Fibroblast of peridontal ligament (primary cell): Measurements from ENCODE around the gene TBC1D22A.

Experiments
- DNase-seq: peaks from one replicate; pipeline ENCODE4 v3.0.0-alpha.2; 2010; ENCODE audit errors: extremely low read depth

The TBC1D22A gene

DNA sequence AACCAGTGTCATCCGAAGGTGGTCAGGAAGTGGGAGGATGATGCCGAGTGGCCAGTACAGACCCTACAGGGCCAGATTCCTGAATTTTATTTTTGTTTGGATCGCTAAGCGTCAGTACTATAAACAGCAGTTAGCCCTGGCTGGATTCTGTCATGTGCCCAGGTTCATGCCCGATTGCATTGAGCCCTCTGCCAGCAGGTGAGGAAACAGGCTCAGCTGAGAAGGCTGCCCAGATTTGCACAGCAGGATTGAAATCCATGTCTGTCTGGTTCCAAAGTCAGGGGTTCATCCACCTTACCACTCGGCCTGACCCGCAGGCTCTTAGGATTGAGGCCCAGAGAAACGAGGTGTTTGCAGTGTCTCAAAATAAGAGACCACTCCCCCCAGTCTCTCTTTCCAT is 9.1 kb upstream of the TBC1D22A start:
- no peak for DNase-seq

DNA sequence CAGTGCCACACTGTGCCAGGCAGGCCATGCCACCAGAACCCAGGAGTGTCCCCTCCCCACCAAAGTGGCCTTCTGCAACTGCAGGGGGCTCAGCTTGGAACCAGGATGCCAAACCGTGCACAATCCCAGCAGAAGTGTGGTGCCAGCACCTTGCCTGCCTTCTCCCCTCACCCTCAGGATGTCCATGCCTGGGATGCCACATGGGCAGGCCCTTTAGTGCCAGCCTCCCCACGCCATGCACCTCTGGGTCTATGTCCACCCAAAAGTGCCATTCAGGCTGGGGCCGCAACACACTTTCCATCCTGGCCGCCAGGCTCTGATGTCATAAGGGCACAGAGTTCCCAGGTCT is 8.7 kb upstream of the TBC1D22A start:
- DNase-seq: no peak

DNA sequence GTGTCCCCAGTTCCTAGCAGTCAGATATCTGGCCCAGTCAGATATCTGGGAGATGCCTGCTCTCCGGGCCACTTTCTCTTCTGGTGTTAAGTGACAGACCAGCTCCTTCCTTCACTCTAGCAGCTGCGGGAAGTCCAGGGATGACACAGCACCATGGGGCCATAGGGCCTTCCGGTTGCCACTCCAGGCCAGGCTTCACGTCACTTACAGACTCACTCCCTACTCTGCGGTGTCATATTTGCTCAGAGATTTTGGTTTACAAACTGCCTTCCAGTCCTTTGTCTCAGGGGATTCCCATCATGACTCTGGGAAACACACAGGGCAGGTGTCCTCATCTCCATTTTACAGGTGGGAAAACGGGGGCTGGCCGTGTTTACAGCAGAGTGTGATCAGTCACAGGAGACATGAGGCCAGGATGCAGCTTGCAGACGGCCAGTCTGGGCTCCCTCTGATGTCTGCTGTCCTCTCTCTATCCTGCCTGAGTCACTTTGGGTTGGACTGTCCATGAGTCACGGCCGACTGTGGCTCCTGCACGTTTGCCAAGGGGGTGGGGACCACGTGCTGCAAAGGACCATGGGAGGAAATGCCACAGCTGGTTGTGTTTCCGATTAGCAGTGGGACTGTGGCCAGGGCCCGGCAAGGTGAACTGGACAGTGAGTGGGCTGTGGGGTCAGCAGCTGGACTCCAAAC is 8.2 kb upstream of the TBC1D22A start:
- DNase-seq: peak; percentile 93

DNA sequence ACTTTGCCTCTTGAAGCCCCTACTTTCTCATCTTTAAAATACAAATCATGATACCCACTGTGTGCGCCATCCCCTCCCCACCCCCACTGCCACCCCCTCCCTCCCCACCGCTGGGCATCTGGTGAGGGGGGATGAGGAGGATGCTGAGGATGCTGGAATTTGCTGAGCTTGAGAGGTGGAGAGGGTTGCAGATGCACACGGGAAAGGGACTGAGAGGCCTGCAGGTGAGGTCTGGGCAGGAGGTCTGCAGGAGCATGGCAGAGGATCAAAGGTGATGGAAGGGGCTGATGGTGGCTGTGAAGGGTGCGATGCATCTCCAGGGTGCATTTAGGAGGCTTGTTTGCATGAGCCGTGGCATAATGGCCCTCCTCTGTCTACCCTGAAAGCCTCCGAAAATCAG is 7.6 kb upstream of the TBC1D22A start:
- DNase-seq: no peak

DNA sequence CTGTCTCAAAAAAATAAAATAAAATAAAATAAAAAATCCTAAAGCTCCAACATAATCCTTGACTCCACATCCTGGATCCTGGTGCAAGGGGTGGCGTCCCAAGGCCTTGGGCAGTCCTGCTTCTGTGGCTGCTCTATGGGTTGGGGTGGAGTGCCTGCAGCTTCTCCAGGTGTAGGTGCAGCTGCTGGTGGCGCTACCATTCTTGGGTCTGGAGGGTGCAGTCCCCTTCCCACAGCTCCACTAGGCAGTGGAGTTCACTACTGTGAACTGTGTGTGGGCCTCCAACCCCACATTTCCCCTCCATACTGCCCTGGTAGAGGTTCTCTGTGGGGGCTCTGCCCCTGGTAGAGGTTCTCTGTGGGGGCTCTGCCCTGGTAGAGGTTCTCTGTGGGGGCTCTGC is 6.9 kb upstream of the TBC1D22A start:
- DNase-seq: no peak

DNA sequence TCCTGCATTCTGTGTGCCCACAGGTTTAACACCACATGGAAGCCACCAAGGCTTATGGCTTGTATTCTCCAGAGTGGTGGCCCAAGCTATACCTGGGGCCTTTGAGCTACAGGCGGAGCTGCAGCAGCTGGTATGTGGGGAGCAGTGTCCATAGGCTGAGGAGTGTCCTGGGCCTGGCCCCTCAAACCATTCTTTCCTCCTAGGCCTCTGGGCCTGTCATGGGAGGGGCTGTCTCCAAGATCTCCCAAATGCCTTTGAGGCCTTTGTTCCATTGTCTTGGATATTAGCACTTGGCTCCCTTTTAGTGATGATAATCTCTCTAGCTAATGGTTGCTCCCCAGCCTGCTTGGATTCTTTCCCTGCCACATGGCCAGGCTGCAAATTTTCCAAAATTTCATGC is 6.4 kb upstream of the TBC1D22A start:
- no peak for DNase-seq

DNA sequence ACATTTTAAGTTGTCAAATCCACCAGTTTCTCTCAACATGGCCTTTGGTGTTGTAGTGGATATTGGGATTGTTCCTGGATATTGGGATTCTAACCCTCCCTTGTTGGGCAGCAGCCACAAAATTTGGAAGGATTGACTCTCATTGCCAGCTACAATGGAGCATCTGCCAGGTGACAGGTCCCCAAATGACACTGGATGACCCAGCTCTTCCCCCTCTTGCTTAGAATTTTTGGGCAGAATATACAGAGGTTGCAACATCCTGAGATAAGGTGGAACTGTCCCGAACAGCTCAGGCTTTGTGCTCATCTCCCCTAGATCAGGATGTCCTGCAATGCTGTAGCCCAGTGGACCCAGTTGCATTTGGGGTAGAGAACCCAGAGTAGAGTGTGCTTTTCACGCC is 5.3 kb upstream of the TBC1D22A start:
- DNase-seq: no peak

DNA sequence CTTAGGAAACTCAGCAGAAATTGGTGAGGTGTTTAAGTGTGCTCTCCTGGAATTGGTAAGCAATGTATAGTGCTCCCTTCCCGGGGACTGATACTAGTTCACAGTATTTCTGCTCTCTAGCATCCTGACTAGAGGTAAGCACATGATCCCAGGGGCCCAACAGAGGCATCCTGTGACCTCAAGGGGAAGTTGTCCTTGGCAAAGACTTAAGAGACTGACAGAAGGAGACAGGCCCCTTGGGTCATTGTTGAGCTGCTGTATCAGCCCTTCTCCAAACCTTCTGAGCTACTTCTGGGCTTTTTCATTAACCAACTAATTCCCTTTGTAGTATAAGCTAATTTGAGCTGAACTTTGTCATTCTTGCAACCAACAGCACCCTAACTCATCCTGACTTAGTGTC is 4.3 kb upstream of the TBC1D22A start:
- no peak for DNase-seq

DNA sequence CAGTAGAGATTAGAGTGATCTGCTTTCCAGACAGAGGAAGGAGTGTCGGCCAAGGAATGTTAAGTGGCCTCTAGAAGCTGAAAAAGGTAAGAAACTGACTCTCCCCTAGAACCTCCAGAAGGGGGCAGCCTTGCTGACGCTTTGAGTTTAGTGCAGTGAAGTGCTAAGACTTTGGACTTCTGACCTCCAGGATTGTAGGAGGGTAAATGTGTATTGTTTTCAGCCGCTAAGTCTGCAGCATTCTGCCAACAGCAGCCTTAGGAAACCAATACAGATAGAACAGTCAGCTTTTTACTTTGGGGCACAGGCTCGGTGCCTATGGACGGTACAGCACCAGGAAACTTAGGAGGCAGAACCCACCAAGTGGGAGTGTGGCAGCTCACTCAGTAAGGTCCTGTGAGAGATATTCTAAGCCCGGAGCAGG is 3.6 kb upstream of the TBC1D22A start:
- DNase-seq: peak; percentile 71

DNA sequence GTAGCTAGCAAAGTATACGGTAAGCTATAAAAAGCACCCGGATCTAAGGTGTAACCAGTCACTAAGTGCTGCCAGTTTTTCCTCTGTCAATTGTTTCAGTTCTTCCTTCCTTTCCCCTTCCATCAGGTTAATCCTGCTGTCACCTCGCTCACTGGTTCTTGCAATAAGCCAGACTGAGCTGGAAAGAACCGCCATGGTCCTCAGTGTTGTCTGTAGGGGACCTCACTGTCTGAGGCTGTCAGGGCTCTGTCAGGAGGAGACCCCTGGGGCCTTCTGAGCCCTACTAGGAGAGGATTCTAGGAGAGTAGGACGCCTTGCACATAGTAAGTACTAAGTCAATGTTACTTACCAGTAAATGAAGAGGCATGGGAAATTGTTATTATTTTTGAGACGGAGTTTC is 1.4 kb upstream of the TBC1D22A start:
- DNase-seq: no peak

DNA sequence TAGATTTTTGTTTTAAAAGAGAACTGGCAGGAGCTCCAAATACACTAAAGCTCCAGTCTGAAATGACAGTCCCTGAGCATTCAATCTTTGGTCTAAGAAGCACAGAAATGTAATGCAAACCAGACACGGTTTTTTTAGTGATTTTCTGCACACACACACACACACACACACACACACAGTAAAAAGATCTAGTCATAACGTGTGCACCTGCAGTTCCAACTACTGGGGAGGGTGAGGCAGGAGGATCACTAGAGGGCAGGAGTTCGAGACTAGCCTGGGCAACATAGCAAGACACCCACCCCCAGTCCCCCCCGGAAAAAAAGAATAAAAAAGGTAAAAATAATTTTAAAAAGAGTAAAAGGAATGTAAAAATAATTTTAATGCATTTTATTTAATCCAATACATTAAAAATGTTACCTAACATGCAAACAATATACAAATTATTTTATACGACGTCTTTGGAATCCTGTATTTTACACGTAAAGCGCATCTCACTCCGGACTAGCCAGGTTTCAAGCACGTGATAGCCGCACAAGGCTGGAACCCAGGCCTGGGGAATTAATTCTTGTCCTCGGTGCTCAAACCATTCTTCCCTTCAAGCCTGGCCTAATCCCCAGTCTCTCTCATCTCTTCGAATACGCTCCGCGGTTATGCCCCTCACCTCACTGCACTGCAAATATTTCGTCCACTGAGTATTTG is 762 bp upstream of the TBC1D22A start:
- DNase-seq: no peak

DNA sequence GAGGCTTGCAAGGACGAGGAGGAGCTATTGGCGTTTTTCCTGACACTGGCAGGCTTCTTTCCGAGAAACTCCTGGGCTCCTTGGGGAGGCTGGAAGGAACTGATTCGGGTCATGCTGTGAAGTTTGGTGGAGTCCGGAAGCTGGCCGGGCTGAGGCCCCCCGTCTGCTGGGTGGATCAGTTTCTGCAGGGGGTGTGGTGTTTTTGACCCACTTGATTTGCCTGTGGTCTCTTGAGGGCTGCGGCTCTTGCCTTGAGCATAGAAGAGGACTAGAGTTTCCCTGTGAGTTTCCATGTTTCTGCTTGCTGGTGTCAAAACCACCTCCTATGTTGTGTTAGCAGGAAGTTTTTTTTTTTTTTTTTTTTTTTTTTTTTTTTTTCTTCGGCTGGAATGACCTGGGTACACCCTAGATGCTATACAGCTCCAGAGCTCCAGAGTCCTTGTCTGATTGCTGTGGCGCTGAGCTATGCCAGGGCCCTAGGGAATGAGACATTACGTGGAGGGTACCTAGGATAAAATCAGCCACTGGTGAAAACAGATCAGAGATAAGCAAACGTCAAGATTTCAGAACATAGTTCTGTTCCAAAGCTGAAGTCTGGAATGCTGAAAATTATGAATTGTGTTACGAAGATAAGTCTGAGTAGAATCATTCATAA is 728 bp downstream of the TBC1D22A start:
- DNase-seq: peak; percentile 38

DNA sequence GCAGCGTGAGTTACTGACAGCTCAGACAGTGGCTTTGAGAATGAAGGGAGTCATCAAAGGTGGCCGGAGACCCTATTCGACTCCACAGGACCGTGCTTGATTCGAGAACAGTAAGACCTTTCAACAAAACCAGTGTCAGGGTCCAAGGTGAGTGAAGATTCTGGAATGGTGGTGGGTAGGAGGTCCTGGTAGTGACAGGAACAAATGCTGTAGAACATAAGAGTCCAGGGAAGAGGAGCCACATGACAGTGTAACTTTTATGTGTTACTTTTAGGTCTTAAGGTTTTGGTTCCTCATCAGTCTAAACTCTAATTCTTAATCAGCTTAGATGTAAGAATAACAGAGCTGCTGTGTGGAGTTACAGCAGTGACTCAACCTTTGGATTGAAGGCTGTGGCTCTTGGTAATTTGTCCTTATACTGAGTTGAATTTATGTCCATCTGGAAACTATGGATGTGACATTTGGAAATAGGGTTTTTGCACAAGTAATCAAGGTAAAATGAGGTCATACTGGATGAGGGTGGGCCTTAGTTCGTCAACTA is 1.8 kb downstream of the TBC1D22A start:
- DNase-seq: no peak

DNA sequence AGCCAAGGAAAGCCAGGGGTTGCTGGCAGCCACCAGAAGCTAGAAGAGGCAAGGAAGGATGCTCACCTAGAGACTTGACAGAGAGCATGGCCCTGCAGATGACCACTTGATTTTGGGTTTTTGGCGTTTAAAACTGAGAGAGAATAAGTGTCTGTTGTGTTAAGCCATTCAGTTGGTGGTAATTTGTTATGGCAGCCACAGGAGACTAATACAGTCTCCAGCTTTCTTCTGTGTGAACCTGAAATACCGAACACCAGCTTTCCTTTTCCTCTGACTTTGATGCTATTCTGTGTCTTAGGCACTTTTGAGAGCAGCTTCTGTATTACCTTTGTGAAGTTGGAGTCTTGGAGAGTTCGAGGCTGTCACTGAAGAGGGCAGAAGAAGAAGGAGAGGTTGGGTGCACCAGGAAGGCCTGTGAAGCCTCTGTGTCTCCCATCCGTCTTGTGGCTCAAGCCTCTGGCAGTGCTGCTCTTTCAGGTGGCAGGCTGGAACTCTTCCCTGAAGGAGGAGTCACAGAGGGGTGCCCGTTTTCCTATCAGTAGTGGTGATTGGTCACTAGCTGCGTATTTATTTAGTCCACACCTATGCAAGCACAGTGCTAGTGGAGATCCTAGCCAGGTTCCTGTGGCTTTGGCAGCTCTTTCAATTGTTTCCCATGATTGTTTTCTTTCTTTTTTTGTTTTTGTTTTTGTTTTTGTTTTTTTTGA is 2.5 kb downstream of the TBC1D22A start:
- DNase-seq: no peak

DNA sequence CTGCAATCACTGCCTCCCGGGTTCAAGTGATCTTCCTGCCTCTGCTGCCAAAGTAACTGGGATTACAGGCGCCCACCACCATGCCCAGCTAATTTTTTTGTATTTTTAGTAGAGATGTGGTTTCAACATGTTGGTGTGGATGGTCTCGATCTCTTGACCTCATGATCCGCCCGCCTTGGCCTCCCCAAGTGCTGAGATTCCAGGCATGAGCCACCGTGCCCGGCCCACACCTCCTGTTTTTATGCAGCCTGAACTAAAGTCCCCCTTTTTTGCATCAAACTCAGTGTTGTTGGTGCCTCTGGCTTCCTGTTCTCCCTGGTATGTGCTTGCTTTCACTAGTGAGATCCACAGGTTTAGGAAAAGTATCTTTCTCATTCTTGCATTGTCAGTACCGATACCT is 4.2 kb downstream of the TBC1D22A start:
- no peak for DNase-seq

DNA sequence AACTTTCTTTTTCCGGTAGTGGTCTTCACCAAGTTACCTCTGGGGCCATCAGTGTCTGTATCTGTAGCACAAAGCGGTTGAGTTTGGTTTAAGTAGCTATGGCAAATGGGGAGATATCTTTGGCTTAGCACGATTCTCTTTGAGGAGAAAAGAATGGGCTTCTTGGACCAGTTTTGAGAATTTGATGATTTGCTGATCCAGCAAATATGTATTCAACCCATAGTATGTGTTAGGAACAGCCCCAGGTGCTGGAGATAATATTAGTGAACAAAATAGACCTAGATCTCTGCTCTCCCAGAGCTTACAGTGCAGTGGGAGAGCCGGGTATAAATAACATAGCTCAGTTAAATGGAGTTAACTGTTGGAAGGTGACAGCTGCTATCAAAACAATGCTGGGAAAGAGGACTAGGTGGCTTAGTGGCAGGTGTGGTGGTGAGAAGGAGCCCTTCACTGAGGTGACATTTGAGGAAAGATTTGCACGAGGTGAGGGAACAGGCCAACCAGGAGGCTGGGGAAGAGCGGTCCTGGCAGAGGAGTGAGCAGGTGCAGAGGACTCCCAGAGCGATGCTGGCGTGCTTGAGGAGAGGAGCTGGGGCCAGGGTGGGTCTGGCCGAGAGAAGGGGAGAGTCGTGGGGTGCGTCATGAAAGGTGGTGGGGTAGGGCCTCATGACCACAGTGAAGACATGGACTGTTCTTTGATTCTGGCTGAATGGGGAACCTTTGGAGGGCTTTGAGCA is 5.0 kb downstream of the TBC1D22A start:
- DNase-seq: no peak

DNA sequence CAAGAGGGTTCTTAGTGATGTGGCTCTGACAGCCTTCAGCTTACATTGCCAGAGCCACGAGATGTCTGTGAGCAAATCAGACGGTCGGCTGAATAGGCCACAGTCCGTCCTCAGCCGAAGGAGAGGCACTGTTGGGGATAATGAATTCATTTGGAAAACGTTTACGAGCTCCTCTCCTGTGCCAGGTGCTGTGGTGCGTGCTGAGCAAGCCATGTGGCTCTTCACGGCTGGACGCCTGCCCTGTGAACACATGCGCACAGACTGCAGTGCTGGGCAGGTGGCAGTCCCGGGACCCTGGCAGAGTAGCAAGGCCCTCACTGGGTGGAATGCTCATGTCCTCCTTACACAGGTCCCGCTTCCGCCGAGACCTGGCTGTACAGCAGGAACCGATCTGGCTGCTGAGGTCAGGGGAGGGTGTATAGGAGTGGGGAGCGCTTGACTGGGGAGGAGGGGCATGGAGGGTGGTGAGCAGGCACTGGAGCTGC is 6.8 kb downstream of the TBC1D22A start:
- no peak for DNase-seq

DNA sequence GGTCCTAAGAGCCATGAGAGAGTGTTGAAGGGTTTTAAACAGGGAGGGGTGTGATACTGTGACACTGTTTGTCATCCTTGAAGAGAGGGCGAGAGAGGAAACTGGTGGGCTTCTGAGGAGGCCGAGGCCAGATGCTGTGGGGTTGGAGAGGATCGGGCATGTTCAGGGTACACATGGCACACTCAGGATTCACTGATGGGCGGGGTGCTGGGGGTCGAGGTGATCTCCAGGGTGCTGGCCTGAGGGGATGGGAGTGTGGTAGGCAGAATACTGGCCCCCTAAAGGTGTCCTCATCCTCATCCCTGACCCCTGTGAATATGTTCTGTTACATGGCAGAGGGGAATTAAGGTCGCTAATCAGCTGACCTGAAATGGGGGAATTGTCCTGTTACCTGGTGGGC is 7.3 kb downstream of the TBC1D22A start:
- no peak for DNase-seq

DNA sequence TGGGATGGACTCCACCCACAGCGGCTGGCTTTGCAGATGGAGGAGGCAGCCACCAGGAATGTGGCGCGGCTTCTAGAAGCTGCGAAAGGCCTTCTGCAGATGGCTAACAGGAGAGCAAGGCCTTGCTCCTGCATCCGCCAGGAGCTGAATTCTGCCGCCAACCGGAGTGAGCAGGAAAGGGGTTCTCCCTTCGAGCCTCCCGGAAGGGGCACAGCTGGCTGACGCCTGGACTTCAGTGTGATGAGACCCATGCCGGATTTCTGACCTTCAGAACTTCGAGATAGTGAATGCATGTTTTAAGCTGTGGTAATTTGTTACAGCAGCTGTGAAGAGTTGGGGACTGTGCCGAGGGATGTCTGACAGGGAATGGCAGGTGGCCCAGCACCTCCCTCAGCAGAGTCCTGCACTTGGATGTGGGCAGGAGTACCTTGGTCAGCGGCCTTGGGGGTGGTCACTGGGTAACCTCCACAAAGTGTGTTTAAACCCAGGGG is 7.7 kb downstream of the TBC1D22A start:
- DNase-seq: no peak

DNA sequence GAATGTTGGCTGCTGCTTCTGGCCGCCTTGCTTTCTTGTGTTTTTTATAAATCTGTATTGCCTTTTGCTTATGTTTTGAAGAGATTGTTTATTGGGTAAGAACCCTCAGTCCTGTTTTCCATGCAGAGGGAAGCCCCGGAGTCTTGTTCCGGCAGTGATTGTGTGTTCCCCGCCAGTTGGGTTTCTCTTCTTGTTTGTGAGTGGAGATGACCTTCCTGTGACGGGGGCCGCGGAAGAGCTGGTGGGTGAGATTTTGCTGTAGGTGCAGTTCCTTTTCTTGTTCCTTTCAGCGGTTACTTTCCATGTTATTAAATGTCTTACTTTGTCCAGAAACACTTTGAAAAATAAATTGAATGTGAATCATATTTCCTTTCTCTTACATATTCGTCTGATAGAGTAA is 8.3 kb downstream of the TBC1D22A start:
- DNase-seq: no peak

DNA sequence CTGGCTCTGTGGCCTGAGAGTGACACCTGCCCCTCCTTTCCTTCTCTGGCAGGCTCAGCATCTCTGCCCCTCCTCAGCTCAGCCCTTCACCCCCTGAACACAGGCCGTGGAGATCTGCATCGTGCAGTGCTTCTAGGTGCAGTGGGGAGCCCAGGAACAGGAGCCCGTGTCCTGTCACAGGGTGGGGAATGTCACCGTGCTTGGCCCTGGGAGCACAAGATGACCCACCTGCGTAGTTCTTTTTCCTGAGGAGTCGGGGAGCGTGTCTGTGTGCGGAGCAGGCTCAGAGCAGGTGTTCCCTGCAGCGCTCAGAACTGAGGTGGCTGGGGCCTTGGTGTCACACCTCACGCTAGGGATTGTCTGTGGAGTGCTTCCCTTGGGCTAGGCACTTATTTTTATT is 10.6 kb downstream of the TBC1D22A start:
- DNase-seq: no peak
